Kidney (tissue), 14 donors: ENCODE results near the gene EGR1. TPM values are rescaled to one million over a fixed set of nuclear protein-coding genes. Genes with fewer than 3 reads are reported as not detected.

Source experiments
- DNase-seq, 5 donors: peaks; one replicate each; pipeline ENCODE4 v3.0.0-alpha.2; 2013 to 2020
- FAIRE-seq: peaks from 2 replicates; lab custom pipeline; 2012; peaks lifted over from hg19 to GRCh38; lab: Jason Lieb, UNC
- H3K27ac ChIP-seq, 2 donors: one replicate each; pipeline ENCODE4 v1.7.0; 2013; ENCODE audit warnings: low read depth in 2 of 2, low read length in 2 of 2, inconsistent platforms in 1 of 2
- H3K27me3 ChIP-seq: one replicate; pipeline ENCODE4 v1.7.1; 2013; ENCODE audit warnings: low read length, inconsistent platforms; ENCODE audit not compliant: control insufficient read depth, insufficient read depth
- H3K36me3 ChIP-seq, 3 donors: one replicate each; pipeline versions ENCODE4 v1.7.0 to v1.7.1; 2013; ENCODE audit warnings: low read length in 3 of 3, control low read depth in 1 of 3, inconsistent platforms in 1 of 3; ENCODE audit not compliant: insufficient read depth in 3 of 3, control insufficient read depth in 2 of 3
- H3K4me1 ChIP-seq, 3 donors: one replicate each; pipeline versions ENCODE4 v1.7.0 to v1.7.1; 2013; ENCODE audit warnings: low read length in 3 of 3, inconsistent platforms in 1 of 3, low read depth in 1 of 3; ENCODE audit not compliant: control insufficient read depth in 2 of 3, insufficient read depth in 2 of 3
- H3K4me3 ChIP-seq, 3 donors: one replicate each; pipeline versions ENCODE4 v1.7.0 to v1.8.1; 2013; ENCODE audit warnings: low read length in 3 of 3, control low read depth in 1 of 3, inconsistent platforms in 1 of 3
- H3K9ac ChIP-seq, 3 donors: one replicate each; pipeline versions ENCODE4 v1.7.0 to v1.7.1; 2013; ENCODE audit warnings: low read length in 3 of 3, control low read depth in 1 of 3, inconsistent platforms in 1 of 3
- H3K9me3 ChIP-seq, 3 donors: one replicate each; pipeline versions ENCODE4 v1.7.0 to v1.7.1; 2013; ENCODE audit warnings: low read length in 3 of 3, control low read depth in 1 of 3, inconsistent platforms in 1 of 3; ENCODE audit not compliant: control insufficient read depth in 2 of 3, insufficient read depth in 1 of 3
- CTCF ChIP-seq: IDR thresholded peaks from 3 replicates; pipeline ENCODE4 v1.5.1; 2012; ENCODE audit warnings: mild to moderate bottlenecking, moderate library complexity, borderline replicate concordance; ENCODE audit not compliant: insufficient read depth; ENCODE audit errors: extremely low read depth
- intact Hi-C: fragments of 100-400 bp; cut with DNase I; formaldehyde crosslinking; loops from one replicate; pipeline ENCODE4 v1.11.1; 2022
- polyA plus RNA-seq: library from polyadenylated mRNA; stranded (reverse); fragments of 350-450 nt; fragmentation: Illumina TruSeq; extraction: RNeasy Lipid Tissue Mini Kit (QIAGEN cat#74804); gene quantifications from one replicate; pipeline ENCODE4 v1.2.3, GENCODE V29; 2014; ENCODE audit warnings: low read depth, low replicate concordance; ENCODE audit not compliant: insufficient read depth
- total RNA-seq: library from RNA; stranded (reverse); fragmentation: NEBNext Ultra II Directional; extraction: Animal tissue kit (Norgen Biotek cat#: 25700); gene quantifications from one replicate; pipeline ENCODE4 v1.2.1, GENCODE V29; 2021
- donor health status: control.
- donor health status: control.
- donor health status: control.
- donor health status: control.
- donor health status: control.
- donor health status: DM: yes; HTN: yes; CAD: no.
- donor health status: Normal renal cell carcinoma (clear cell type).

The EGR1 gene
- total and polyA plus RNA-seq, 2 donors from 2014 or later: 65.8 to 68.6 TPM

- Histone ChIP-seq H3K9me3 (no peaks in the 10 kb centered on the region), H3K4me3 (no peak overlapping the region), H3K27me3 (no peaks in the 10 kb centered on the region), H3K4me1 (no peaks in the 10 kb centered on the region), H3K27ac (no peak overlapping the region), H3K36me3 (peaks cover 0 to 39% (median 17%) of the 10 kb centered on the region in 3 donors), H3K9ac (no peak overlapping the region)
- DNase-seq (no peak), FAIRE-seq (no peak)
- intact Hi-C loops: no loop called here
- TF ChIP-seq CTCF: no peak
Observed at GRCh38 chr5:138508958-138509357, 43.7 kb downstream of the EGR1 start.

- Histone ChIP-seq H3K4me3 (no peak overlapping the region), H3K9me3 (no peaks in the 10 kb centered on the region), H3K27ac (no peak overlapping the region), H3K27me3 (no peaks in the 10 kb centered on the region), H3K4me1 (no peaks in the 10 kb centered on the region), H3K9ac (no peak overlapping the region), H3K36me3 (peaks cover 0 to 56% (median 36%) of the 10 kb centered on the region in 3 donors)
- DNase-seq: no peak
- FAIRE-seq: no peak
- intact Hi-C loops: no loop called here
- no peak for TF ChIP-seq CTCF
Observed at GRCh38 chr5:138514021-138514420, 48.7 kb downstream of the EGR1 start.

DNA sequence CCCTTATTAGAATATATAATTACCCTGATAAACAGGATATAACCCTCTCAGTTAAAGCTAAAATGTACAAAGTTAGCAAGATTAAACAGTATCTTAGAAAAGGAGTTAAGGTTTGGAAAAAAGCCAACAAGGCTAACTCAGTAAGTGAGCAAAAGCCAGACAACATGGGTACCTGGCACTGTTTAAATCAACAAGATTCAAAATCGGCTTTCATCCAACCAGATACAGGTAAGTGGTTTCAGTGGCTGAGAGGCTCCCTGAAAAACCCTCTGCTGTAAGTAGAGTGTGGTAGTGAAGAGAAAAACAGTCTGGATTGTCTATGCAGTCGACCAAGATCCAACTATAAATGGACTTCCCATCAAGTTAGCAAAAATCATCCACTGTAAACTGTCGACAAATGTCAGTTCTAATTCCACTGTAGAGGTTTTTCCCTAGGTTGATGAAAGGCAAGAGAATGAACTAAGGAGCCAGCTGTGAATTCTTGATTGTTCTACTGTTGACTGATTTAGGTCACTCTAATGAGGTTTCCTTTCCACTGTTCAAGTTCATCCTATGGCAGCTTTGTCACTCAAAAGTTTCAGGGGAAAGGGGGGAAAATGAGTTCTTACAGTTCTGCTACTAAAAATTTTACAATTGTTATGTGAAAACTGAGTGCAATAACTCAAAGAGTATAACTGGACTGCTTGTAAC lies 50.4 kb downstream of the EGR1 start:
- H3K4me3 ChIP-seq: no peak overlapping the region
- no peaks in the 10 kb centered on the region for H3K4me1 ChIP-seq
- DNase-seq (no peak), FAIRE-seq (no peak)
- peaks cover 0 to 44% (median 33%) of the 10 kb centered on the region in 3 donors for H3K36me3 ChIP-seq
- H3K9me3 ChIP-seq: no peaks in the 10 kb centered on the region
- no peaks in the 10 kb centered on the region for H3K27me3 ChIP-seq
- no peak for TF ChIP-seq CTCF
- H3K27ac ChIP-seq: no peak overlapping the region
- intact Hi-C loops: no loop called here
- H3K9ac ChIP-seq: no peak overlapping the region
